K562 (cell line): Measurements from ENCODE around the gene IL34. TPM values are rescaled to one million over a fixed set of nuclear protein-coding genes. Genes with fewer than 3 reads are reported as not detected.
A peak's percentile ranks its signal among the peaks of the same experiment; 100 is the strongest.

Source experiments
- BRF1 ChIP-seq: IDR thresholded peaks from 3 replicates; pipeline ENCODE4 v1.6.1; 2011; ENCODE audit warnings: borderline replicate concordance, mild to moderate bottlenecking; ENCODE audit not compliant: insufficient read length; ENCODE audit errors: extremely low read depth
- CXXC5 ChIP-seq: fragments of 250-450 bp; sonication (Bioruptor Pico); IDR thresholded peaks from 2 replicates; pipeline ENCODE4 v1.8.0; 2022; ENCODE audit warnings: inconsistent platforms, mild to moderate bottlenecking, moderate library complexity
- ERF ChIP-seq: fragments of 450-650 bp; formaldehyde crosslinking; IDR thresholded peaks from 2 replicates; pipeline ENCODE4 v1.4.0; 2020; ENCODE audit warnings: mild to moderate bottlenecking, mixed read lengths
- ETS1 ChIP-seq: conservative IDR thresholded peaks from 2 replicates; pipeline ENCODE4 v1.6.1; 2011; ENCODE audit warnings: low read depth, mild to moderate bottlenecking, low read length; ENCODE audit not compliant: control insufficient read depth
- HNRNPK ChIP-seq: fragments of 200-400 bp; formaldehyde crosslinking; IDR thresholded peaks from one replicate; pipeline ENCODE4 v1.6.1; 2018; ENCODE audit warnings: mild to moderate bottlenecking, low read depth, low read length; ENCODE audit not compliant: poor library complexity, severe bottlenecking
- MYC ChIP-seq, 2 experiments: fragments of 250-450 bp in 1 of 2; sonication (Bioruptor Pico) in 1 of 2; IDR thresholded peaks; 2 replicates each; pipeline versions ENCODE4 v1.5.1 to v1.6.1; 2012 to 2021; ENCODE audit warnings: low read depth in 2 of 2, borderline replicate concordance in 1 of 2, improper control_type of control experiment in 1 of 2, low read length in 1 of 2, mild to moderate bottlenecking in 1 of 2, moderate library complexity in 1 of 2
- PHF8 ChIP-seq: fragments of 200-600 bp; sonication (generic); IDR thresholded peaks from 2 replicates; pipeline ENCODE4 v1.6.1; 2012; ENCODE audit warnings: mixed run types, mild to moderate bottlenecking, inconsistent platforms, low read length, moderate library complexity, borderline replicate concordance
- PML ChIP-seq: IDR thresholded peaks from 2 replicates; pipeline ENCODE4 v1.6.1; 2012; ENCODE audit warnings: low read length, inconsistent platforms
- RAD51 ChIP-seq: fragments of 450-650 bp; IDR thresholded peaks from 2 replicates; pipeline ENCODE4 v1.7.1; 2016; ENCODE audit warnings: low read depth, mild to moderate bottlenecking, borderline replicate concordance
- SIN3A ChIP-seq, 2 experiments: fragments of 150-350 bp in 1 of 2; IDR thresholded peaks; 2 replicates each; pipeline ENCODE4 v1.6.1; 2011 to 2016; ENCODE audit warnings: borderline replicate concordance in 2 of 2, low read depth in 2 of 2, low read length in 2 of 2, mild to moderate bottlenecking in 2 of 2, moderate library complexity in 2 of 2; ENCODE audit not compliant: control insufficient read depth in 1 of 2
- USF1 ChIP-seq: sonication (generic); formaldehyde crosslinking; IDR thresholded peaks from 2 replicates; pipeline ENCODE4 v1.9.0; 2022; ENCODE audit warnings: mild to moderate bottlenecking, missing genetic modification reagents
- ZBTB7A ChIP-seq: IDR thresholded peaks from 2 replicates; pipeline ENCODE4 v1.6.1; 2011; ENCODE audit warnings: low read depth, mild to moderate bottlenecking, low read length, moderate library complexity, borderline replicate concordance; ENCODE audit not compliant: control insufficient read depth
- ZNF592 ChIP-seq: fragments of 450-650 bp; IDR thresholded peaks from 2 replicates; pipeline ENCODE4 v1.6.1; 2017; ENCODE audit warnings: antibody characterized with exemption, mild to moderate bottlenecking
- polyA plus RNA-seq, 8 experiments: library from polyadenylated mRNA; depleted of rRNA in 4 of 8; stranded (reverse) in 5 of 8; unstranded in 3 of 8; fragments of >200 nt; fragmentation: Nextera tagmentation in 2 of 8; fragmentation: Illumina TruSeq in 1 of 8; extraction: Ambion mirVana in 2 of 8; extraction: Trizol in 1 of 8; gene quantifications; 2 replicates each; pipeline versions ENCODE4 v1.2.1 to v1.2.3, GENCODE V29; 2011 to 2014; ENCODE audit warnings: inconsistent platforms in 1 of 8, missing spikeins in 1 of 8
- total RNA-seq, 7 experiments: library from RNA; depleted of rRNA in 6 of 7; stranded (reverse); fragments of >200 nt in 6 of 7; fragmentation: Illumina TruSeq in 2 of 7; extraction: Trizol in 2 of 7; gene quantifications; 2 replicates each; pipeline versions ENCODE4 v1.2.1 to v1.2.3, GENCODE V29; 2011 to 2021; ENCODE audit warnings: low replicate concordance in 1 of 7

The IL34 gene
- total and polyA plus RNA-seq, 9 of the 15 experiments (the other 6 are each of a cell fraction or from before 2014, with no cell fraction given) = 0.07 to 0.18 (median 0.10) TPM; not detected in 6

- TF ChIP-seq ZNF592 (peak; percentile 21; the same call in 1 of the 2 replicates), SIN3A (IDR thresholded peaks at IDR 0.05; ENCODE audit: borderline replicate concordance in 2 of 2, control insufficient read depth in 1 of 2, low read depth in 2 of 2, low read length in 2 of 2) (peak in 1 of 2 experiments; percentile 21; a peak in 1 of 4 replicates), PHF8 (peak; percentile 39; the same call in 1 of the 2 replicates), USF1 (CRISPR knock-in tag) (peak; percentile 88), ZBTB7A (peak; percentile 85; the same call in 1 of the 2 replicates), RAD51 (peak; percentile 37; the same call in 1 of the 2 replicates), CXXC5 (CRISPR knock-in tag) (peak; percentile 80), ERF (peak; percentile 54; the same call in 1 of the 2 replicates), PML (no peak), ETS1 (0 out of 2 replicates have a peak, but pooled peaks have one; percentile 19), MYC (IDR thresholded peaks at IDR 0.05; ENCODE audit: low read depth, low read length) (0 out of 2 replicates have a peak, but pooled peaks have one; percentile 41), MYC (CRISPR knock-in tag; IDR thresholded peaks at IDR 0.05; ENCODE audit: borderline replicate concordance, low read depth) (no peak), HNRNPK (no peak), BRF1 (no peak)
These were observed 39.6 kb downstream of the IL34 start, which contains the start of gene MTSS2 (continued) for GRCh38 chr16:70685938-70686375.
